ENCODE measurements around the gene RAB6B.

GRCh38 chr3:133927540-133928066, 31.9 kb upstream of the RAB6B start:
- no peak for TF ChIP-seq EZH2 (IDR thresholded peaks at IDR 0.05; ENCODE audit: borderline replicate concordance)
- TF ChIP-seq, protein P1, sequence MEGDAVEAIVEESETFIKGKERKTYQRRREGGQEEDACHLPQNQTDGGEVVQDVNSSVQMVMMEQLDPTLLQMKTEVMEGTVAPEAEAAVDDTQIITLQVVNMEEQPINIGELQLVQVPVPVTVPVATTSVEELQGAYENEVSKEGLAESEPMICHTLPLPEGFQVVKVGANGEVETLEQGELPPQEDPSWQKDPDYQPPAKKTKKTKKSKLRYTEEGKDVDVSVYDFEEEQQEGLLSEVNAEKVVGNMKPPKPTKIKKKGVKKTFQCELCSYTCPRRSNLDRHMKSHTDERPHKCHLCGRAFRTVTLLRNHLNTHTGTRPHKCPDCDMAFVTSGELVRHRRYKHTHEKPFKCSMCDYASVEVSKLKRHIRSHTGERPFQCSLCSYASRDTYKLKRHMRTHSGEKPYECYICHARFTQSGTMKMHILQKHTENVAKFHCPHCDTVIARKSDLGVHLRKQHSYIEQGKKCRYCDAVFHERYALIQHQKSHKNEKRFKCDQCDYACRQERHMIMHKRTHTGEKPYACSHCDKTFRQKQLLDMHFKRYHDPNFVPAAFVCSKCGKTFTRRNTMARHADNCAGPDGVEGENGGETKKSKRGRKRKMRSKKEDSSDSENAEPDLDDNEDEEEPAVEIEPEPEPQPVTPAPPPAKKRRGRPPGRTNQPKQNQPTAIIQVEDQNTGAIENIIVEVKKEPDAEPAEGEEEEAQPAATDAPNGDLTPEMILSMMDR (IDR thresholded peaks at IDR 0.05; ENCODE audit: poor library complexity), result peak; percentile 82
